HK-2 (cell line): Measurements from ENCODE around the gene ADD2.

Source experiments
- DNase-seq: peaks from one replicate; pipeline ENCODE4 v3.0.0-alpha.2; 2018; ENCODE audit not compliant: unreplicated experiment

Gene ADD2

GRCh38 chr2:70702711-70703395 lies 65.1 kb downstream of the ADD2 start:
- no peak for DNase-seq

- DNase-seq = no peak
Measured at GRCh38 chr2:70698847-70699246, 69.2 kb downstream of the ADD2 start.

DNA sequence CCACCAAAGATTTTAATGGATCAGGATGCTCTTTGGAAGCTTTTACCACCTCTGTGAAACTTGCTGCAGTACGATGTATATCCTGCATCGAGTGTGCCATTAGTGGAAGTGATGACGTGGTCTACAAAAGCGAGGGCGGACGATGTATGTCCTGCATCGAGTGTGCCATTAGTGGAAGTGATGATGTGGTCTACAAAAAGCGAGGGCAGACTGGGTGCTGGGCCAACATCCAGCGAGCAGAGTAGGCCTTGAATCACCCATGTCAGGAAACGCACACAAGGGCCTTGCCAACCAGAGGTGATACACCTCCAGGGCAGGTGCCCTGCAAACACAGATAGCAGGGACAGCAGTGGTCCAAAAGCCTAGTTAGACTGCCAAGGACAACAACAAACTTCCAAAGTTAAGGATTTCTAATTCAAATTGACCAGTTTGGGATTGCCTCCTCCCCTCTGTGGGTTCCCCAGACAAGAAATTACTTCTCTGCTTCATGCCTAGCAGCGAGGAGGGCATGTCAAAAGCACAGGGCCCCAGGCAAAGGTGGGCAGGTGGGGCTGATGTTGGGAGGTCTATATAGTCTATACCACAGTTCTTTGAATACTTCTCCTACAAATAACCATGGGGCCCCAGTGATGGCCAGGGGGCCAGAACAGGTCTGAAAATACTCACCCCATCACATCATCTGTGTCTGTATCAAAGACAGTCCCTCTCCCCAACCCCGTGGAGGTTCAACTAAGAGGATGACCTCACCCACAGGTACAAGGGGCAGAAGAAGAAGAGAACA lies 70.2 kb downstream of the ADD2 start:
- DNase-seq = no peak

GRCh38 chr2:70696142-70696541 lies 71.9 kb downstream of the ADD2 start:
- no peak for DNase-seq

DNA sequence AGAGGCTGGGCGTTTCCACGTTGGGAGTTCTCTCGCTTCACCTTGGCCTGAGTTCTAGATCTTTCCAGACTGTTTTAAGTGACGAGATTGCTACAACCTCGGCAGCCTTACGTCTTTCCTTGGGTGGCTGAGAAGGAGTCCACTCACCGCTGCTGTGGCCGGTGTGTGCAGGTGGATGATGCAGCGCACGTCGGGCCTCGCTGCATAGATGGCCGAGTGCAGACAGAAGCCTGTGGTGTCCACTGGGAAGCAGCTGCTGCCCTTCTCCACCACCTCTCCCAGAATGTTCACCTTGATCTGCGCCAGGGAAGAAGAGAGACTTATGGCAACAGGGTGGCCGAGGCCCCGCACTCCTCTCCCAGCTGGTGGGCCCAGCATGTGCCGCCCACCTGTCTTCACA lies 75.7 kb downstream of the ADD2 start:
- DNase-seq = no peak

DNA sequence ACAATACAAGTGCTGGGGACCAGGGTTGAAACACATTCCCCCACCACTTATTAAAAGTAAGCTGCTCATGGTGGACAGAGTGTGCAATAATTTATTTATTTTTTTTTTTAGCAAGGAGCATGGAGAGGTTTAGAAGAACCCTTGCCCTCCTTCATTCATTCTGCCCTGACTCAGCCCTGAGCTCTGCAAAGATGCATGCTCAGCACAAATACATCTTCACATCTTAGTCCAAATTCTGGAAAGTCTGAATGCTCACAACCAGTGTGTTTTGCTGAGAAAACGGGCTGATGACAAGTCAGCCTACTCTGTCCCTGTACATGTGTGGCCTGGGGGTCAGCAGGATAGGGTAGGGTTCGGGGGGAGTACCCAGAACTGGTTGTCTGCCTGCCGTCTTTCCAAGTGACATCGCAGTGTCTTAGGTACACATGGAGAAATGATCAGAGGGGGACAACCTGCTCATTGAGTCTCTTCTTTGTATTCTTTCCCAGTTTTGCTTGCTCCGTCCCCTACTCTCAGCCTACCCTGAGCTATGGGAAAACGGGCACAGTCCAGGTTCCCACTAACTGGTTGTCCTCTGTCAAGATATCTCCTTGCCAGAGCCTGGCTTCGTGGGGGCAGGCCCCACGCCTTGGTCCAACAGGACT lies 76.4 kb downstream of the ADD2 start:
- DNase-seq = no peak

- no peak for DNase-seq
Measured at GRCh38 chr2:70690846-70691245, 77.2 kb downstream of the ADD2 start.

- DNase-seq = no peak
Measured at GRCh38 chr2:70688427-70688826, 79.6 kb downstream of the ADD2 start.

- no peak for DNase-seq
Measured at GRCh38 chr2:70687461-70687795, 80.6 kb downstream of the ADD2 start.

DNA sequence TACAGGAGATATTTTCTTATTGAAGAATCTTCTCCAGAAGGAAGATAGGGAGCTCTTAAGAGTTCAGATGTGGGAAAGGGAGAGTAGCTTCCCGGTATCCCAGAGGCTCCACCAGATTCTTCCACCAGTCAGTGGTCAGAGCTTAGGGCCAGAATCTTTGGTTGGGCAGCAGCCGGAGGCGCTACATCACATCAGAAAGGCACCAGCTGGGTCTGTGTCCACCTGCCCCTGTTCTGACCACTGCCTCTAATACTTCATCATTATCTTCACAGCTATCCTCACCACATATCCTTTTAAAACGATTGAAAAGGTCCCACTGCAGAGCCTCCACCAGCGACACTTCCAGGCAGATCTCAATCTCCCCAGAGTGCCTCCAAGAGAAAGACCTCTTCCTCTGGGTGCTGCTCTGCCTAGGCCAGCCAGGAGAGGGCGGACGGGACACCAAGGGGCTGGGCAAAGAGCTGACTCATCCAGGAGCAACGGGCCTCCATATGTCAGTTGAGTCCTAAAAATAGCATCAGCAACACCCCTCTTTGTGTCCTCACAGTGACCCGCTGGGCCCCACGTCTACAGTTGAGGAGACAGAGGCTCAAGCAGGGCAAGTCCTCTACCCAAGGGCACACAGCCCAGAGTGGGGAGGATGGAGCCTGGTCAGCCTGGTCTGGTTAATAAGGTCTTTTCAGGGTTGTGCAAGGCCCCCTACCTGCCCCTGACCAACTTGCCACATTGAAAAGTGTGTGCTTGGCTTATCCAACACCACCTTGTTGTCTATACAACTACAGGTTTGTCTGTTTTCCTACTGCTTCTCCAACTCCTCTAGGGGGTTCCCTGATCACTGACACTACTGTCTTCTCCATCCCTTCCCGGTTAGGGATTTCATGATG lies 81.2 kb downstream of the ADD2 start:
- DNase-seq = peak; percentile 60

DNA sequence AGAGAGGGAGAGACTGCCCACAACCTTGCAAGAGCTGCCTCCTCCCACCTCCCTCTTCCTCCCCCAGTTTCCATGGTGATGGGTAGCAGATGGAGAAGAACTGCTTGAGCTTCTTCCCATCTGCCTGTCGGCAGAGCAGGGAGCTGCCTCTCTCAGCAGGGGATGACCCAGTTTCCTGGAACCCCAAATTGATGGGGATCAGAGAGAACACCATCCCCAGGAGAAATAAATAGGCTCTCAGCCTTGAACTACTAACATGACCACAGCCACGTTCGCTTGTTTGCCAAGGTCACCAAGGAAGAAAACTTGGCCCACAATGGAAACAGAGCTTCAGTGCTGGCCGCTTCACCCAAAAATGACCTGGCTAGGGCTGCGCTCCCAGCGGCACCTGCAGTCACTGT lies 82.2 kb downstream of the ADD2 start:
- no peak for DNase-seq

DNA sequence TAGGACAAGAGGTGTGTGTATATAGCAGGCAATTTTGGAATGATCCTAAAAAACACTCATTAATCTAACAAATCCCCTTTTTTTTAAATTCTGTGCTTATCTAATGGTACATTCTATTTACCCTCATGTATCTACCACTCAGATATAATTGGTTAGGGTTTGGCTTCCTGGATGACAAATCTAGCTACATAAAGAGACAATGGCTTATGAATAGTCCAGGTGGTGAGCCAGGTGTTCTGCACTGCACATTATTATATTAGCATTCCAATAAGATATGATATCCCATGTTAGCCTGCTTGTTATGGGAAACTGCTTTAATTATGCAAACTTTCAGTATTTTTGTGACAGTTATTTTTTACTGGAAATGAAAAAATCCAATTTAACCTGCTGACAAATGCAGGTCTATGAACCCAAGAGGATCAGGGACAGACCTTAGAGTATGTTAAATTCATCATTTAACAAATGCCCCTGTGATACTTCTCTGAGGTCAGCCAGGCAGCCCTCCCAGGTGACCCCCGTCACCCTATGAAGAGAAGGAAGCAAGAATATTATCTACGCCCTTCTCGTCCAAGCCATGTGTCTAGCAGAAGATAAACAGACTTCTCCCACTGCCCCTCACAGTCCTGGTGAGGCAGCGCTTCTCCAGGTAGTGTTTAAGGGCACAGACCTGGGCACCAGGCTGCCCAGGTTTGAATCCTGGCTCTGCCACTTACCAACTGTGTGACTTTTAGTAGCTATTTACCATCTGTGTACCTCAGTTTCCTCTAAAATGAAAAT lies 83.0 kb downstream of the ADD2 start:
- DNase-seq = no peak

DNA sequence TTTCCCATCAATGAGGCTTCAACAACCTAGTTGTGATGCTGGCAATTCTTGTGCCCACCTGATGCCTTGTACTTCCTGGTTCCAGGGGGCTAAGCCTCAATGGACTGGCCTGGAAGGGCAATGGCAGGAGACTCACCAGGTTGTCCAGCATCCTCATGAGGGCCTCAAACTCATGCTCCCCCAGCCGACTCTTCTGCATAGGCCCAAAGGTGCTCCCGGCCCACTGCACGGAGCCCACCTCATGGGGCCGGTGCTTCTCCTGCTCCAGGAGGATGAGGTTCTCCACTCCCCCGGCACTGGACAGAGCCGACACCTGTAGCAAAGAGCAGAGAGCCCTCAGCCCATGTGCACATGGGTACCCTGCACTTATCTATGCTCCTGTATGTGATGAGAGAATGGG lies 84.5 kb downstream of the ADD2 start:
- no peak for DNase-seq

- DNase-seq = no peak
Measured at GRCh38 chr2:70680735-70681134, 87.3 kb downstream of the ADD2 start.

GRCh38 chr2:70679259-70679658 lies 88.7 kb downstream of the ADD2 start:
- DNase-seq = no peak

DNA sequence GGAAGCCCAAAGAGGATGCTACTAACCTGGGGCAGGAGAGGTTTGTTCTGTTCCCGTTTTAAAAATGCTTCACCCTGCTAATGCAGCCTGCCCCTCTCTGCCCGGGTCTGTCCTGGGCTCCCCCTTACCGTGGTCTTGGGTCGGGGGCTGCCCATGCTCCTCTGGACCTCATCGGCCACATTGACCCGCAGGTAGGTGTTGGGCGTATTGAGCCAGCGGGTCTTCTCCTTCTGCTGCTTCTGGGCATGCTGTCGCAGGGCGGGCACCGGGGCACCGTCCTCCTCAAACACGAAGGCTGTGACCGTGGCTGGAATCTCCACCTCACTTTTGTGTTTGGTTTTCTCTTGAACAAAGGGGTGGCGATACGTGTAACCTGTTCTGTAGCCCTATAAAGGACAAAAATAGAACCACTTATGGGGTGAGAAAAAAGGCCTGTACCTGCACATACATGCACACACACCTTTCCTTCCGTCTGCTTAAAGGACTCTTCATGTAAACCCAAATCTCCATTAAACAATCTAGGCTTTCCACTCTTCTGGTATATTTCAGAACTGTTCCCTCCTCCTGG lies 89.3 kb downstream of the ADD2 start:
- DNase-seq = no peak

DNA sequence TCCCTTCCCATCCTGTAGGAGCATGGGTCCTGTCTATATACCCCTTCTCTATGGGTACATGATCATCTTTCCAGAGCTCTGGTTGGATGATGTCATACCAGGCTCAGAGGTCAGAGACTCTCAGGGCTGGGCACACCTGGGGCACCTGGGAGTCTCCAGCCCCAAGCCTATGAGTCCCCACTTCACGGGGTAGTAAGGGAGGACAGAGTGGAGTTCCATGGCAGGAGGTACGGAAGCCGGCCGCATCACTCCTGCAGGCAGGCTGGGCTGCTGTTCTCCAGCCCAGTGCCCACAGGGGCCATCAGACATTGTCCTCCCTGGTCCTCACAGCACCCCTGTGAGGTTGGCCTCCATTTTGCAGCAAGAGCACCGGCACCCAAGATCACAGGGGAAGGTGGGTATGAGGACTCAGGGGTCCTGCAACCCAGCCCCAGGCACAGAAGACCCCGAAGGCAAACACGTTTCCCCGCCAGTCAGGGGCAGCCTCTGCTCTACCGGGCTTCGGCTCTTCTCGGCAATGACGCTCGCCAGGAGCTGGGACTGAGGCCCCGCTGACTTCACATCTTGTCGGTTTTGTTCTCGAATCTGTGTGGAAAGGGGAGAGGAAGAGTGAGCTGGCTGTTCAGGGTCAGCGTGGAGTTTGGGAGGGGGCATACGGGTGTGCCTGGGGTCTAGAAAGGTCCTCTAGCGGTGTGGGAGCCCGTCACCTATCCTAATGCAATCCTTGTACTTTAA lies 91.5 kb downstream of the ADD2 start:
- DNase-seq = no peak

DNA sequence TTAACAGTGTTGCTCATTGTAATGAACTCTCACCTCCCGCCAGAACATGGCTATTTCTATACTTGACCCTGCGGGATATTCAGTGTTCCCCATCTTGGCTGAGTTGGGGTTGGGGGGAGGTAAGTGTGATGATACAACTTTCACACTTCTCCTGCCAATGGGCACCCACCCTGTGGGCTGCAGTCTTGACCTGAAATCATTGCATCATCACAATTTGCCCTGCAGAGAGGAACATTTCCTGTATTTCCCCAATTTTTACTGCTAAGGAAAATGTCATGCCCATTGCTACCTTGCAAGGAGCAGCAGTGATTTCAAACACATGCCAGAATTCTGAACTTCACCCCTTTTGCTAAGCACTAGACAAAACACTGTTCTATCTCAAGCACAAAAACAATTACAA lies 92.1 kb downstream of the ADD2 start:
- DNase-seq = no peak

- no peak for DNase-seq
Measured at GRCh38 chr2:70674636-70675430, 93.2 kb downstream of the ADD2 start.
